HG03354 (cell line): ENCODE data around the gene TYW1B.
"Not testable (repeated sequence)": the region's sequence is repeated elsewhere in the genome, so short reads cannot be mapped to it uniquely, and the experiment has no call there.

Source experiments
- ATAC-seq: cut with Tn5 transposase; IDR thresholded peaks from one replicate; pipeline ENCODE4 v1.9.1; 2021; ENCODE audit warnings: mild to moderate bottlenecking; ENCODE audit not compliant: unreplicated experiment, poor library complexity, severe bottlenecking

TYW1B gene

DNA sequence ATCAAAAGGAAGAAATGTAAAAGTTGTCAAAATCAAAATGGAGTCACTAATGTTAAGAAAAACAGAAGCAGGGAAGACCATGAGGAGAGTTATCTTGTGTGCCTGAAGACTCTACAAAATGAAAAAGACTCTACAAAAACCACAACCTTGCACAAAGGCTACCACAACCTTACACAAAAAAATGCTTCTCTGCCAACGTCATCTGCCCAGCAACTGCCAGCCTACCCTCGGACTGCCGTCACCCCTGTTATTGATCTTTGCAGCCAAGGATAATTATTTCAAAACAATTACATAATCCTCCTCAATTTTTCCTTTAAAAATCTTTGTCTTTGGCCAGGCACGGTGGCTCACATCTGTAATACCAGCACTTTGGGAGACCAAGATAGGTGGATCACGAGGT is 61.0 kb downstream of the TYW1B start:
- ATAC-seq: not testable (repeated sequence)

DNA sequence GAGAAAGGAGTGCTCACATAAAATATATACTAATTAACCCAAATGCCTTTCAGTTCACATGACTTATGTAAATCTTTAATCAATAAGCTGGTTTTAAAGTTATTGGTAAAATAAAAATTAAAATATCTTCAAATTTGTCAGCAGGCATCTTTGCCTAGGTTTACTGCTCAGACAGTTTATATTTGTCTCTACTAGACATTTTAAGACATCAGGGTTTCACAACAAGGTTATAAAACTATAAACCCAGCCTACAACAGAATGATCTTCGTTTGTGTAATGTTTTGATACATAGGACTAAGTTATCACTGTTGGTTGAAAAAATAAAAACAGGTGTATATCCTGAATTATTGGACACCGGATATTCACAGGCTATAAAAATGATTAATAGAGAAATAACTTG is 67.4 kb downstream of the TYW1B start:
- ATAC-seq: no peak

DNA sequence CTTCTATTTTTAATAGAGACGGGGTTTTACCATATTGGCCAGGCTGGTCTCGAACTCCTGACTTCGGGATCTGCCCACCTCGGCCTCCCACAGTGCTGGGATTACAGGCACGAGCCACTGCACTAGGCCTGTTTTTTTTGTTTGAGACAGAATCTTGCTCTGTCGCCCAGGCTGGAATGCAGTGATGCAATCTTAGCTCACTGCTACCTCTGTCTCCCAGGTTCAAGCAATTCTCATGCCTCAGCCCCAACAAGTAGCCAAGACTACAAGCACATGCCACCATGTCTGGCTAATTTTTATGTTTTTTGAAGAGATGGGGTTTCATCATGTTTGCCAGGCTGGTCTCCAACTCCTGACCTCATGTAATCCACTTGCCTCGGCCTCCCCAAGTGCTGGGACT is 73.7 kb downstream of the TYW1B start:
- ATAC-seq: no peak

GRCh38 chr7:72753781-72754180 is 74.2 kb downstream of the TYW1B start:
- no peak for ATAC-seq

DNA sequence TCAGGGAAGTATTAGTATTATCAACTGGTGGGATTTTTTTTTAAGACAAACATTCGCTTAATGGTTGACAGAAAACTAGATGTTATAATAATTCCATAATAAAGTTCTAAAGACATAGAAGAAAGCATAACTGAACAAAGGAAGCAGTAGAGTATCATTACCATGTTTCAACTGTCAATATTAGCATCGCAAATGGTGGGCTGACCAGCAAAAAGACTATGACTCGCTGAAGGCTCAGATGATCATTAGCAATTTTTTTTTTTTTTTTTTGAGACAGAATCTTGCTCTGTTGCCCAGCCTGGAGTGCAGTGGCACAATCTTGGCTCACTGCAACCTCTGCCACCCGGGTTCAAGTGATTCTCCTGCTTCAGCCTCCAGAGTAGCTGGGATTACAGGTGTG is 74.8 kb downstream of the TYW1B start:
- not testable (repeated sequence) for ATAC-seq

DNA sequence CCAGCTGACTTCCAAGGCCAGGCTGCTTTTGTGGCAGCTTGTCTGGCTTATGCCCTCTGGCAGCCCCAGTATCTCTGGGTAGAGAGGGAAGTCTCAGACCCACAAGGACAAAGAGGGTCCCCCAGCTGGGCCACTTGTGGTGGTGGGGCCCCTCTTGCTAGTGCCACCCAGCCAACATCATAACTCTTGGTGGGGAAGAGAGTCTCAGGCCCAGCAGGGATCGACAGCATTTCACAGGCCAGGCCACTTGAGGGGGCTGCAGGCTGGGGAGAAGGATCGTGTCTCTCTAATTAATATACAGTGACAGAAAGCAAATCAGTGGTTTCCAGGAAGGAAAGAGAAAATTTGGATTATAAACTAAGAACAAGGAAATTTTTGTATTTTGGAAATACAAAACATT is 76.0 kb downstream of the TYW1B start:
- no peak for ATAC-seq

DNA sequence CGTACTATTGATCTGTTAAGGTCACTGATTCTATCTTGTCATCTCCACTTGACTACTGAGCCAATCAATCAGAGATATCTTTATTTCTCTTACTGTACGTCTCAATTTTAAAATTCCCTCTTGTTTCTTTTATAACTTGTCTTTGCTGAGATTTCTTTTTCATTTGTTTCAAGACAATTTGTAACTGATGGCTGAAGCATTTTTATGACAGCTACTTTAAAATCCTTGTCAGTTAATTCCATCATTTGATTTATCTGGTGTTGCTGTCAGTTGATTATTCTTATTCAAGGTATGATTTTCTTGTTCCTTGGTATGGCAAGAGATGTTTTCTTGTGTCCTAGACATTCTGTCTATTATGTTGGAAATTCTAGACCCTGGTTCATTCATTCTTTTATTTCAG is 76.6 kb downstream of the TYW1B start:
- ATAC-seq: no peak

- not testable (repeated sequence) for ATAC-seq
These were observed 79.4 kb downstream of the TYW1B start for GRCh38 chr7:72748649-72749048.

DNA sequence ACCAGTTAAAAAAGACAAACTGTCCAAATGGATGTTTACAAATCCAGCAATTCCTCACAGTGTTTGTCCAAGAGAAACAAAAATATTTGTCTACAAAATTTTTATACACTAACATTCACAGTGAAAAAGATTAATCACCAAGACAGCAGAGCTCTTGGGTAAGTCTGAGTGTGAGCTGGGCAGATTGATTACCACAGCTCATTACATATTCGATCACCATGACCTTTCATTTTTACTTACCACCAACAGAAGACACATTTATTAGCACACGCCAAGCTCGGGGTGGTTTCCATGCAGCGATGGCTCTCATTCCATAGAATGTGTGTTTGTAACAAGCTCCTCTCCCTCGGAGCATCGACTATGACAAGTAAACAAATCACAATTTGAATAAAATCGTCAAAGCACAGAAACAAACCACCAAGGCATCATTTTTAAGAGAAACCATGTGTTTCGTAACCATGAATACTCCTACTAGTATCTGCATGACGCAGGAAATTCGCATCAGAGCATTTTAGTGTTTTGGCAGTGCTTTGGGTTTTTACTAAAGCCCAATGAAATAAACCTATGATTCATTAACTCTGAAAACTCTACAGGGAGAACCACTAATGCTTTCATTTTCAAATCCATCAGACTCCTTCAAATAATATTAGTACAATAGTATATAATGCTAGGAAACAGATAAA is 83.6 kb downstream of the TYW1B start:
- ATAC-seq: not testable (repeated sequence)

DNA sequence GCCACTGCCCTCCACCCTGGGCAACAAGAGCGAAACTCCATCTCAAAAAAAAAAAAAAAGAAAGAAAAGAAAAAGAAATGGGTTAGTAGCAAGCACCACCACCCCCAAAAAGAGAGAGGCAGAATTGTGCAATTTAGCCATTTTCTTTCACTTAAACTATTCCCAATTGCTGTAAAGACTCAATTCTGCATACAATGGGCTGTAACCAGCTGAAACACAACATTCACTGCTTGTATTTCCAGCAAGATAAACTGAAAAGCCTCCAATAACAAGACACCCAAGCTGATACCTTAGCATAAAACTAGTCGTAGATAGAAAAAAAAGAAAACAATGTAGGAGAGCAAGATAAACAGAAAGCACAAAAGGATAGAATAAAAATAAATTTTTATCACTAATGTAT is 84.2 kb downstream of the TYW1B start:
- ATAC-seq: not testable (repeated sequence)

GRCh38 chr7:72739716-72740115 is 88.3 kb downstream of the TYW1B start:
- ATAC-seq: not testable (repeated sequence)

GRCh38 chr7:72735855-72736254 is 92.1 kb downstream of the TYW1B start:
- ATAC-seq: not testable (repeated sequence)

- not testable (repeated sequence) for ATAC-seq
These were observed 97.2 kb downstream of the TYW1B start for GRCh38 chr7:72730815-72731214.

- not testable (repeated sequence) for ATAC-seq
These were observed 97.6 kb downstream of the TYW1B start for GRCh38 chr7:72730384-72730783.

DNA sequence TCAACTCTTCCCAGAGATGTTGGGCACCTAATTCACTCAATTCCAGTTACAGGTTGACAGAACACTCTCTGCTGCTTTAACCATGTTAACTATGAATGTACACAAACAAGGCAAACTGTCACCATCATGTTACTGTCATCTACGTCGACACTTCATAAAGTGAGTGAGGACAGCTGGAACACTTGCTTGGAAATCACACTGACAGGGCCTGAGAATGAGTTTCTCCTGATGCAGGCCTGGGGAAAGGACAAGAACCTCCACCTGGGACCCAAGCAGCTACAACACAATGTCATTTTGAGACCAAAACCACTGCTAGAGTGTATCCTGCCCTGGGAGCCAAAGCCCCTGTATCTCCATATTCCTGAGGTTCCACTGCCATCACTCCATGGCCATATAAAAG is 98.9 kb downstream of the TYW1B start:
- not testable (repeated sequence) for ATAC-seq

GRCh38 chr7:72722694-72723093 is 105.3 kb downstream of the TYW1B start:
- not testable (repeated sequence) for ATAC-seq

- ATAC-seq: not testable (repeated sequence)
These were observed 107.1 kb downstream of the TYW1B start for GRCh38 chr7:72720890-72721289.

DNA sequence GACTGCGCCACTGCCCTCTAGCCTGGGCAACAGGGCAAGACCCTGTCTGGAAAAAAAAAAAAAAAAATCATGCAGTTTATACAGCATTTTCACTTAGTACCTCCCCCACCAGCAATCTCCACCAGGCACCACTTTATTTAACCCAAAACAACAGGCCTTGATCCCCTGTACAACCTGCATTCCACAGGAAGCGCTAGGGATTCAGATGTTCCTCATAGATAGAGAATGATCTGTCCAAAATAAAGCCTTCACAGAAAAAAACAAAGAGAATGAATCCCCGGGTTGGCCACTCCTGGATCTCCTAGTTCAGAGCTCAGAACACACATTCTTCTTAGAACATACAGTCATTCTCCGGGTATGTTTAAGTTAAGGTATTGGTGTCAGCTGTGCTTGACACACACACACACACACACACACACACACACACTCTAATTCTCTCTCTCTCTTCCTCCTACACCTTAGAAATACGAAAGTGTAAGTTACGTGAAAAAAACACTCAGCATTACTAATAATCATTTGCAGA is 110.7 kb downstream of the TYW1B start:
- not testable (repeated sequence) for ATAC-seq

GRCh38 chr7:72711927-72712326 is 116.1 kb downstream of the TYW1B start:
- ATAC-seq: not testable (repeated sequence)

GRCh38 chr7:72710983-72711382 is 117.0 kb downstream of the TYW1B start:
- ATAC-seq: no peak

DNA sequence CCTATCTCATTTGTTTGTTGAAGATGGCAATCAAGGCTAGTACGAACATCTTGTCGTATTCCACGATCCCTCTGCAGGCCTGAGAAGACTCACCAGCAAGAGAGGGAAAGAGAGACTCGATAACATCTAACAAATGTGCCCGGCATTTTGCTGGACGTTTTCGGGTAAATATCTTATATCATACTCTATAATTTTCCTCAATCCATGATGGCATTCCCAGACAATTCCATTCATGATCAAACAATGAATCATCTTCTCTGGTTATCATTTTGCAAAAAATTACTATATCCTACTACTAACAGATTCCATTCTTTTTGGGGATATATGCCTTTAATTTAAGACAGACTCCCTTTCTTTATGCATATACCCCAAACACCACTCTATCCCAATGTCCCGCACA is 118.1 kb downstream of the TYW1B start:
- ATAC-seq: no peak
